Fibroblast of pulmonary artery (primary cell): ENCODE results near the gene SH2D6.
"Not testable (repeated sequence)": the region's sequence is repeated elsewhere in the genome, so short reads cannot be mapped to it uniquely, and the experiment has no call there.

Experiments
- DNase-seq: peaks from one replicate; pipeline ENCODE4 v3.0.0-alpha.2; 2010; ENCODE audit warnings: low read depth
- H3K4me3 ChIP-seq: replicated peaks from 2 replicates; pipeline ENCODE4 v1.5.1; 2011; ENCODE audit warnings: low read depth, mild to moderate bottlenecking, control low read depth, low read length, moderate library complexity
- TF ChIP-seq, protein P1 (sequence below): IDR thresholded peaks from 2 replicates; pipeline ENCODE4 v1.5.1; 2011; ENCODE audit warnings: mild to moderate bottlenecking, control low read depth, low read length, inconsistent platforms; ENCODE audit errors: missing control alignments

Gene SH2D6

DNA sequence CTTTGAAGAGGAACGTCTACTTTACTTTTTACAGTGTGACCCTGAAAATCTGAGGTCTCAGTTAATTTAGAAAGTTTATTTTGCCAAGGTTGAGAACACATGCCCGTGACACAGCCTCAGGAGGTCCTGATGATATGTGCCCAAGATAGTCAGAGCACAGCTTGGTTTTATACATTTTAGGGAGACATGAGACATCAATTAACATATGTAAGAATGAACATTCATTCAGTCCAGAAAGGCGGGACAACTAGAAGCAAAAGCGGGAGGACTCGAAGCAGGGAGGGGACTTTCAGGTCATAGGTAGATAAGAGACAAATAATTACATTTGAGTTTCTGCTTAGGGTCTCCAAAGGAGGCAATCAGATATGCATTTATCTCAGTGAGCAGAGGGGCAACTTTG, 40.3 kb upstream of the SH2D6 start:
- H3K4me3 ChIP-seq = no peak overlapping the region
- no peak for DNase-seq
- TF ChIP-seq, protein P1, sequence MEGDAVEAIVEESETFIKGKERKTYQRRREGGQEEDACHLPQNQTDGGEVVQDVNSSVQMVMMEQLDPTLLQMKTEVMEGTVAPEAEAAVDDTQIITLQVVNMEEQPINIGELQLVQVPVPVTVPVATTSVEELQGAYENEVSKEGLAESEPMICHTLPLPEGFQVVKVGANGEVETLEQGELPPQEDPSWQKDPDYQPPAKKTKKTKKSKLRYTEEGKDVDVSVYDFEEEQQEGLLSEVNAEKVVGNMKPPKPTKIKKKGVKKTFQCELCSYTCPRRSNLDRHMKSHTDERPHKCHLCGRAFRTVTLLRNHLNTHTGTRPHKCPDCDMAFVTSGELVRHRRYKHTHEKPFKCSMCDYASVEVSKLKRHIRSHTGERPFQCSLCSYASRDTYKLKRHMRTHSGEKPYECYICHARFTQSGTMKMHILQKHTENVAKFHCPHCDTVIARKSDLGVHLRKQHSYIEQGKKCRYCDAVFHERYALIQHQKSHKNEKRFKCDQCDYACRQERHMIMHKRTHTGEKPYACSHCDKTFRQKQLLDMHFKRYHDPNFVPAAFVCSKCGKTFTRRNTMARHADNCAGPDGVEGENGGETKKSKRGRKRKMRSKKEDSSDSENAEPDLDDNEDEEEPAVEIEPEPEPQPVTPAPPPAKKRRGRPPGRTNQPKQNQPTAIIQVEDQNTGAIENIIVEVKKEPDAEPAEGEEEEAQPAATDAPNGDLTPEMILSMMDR = no peak

DNA sequence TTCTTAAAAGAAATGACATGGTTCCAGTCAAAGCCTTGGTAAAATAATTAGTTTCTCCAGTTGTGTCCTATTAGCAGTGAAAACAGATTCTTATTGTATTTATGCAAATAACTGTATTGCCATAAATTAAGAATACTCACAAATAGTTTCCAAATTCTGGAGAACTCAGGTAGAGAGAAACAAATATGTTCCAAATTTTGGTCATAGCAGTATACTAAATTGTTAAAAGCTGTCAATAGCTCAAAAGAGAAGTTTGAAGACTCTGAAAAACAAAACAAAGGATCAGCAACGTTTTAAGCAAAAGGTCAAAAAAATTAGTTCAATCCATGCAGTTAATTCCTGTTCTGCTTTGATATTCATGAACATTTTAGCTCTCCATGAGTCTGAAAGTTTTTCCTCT, 38.5 kb upstream of the SH2D6 start:
- TF ChIP-seq, protein P1 = no peak
- H3K4me3 ChIP-seq = no peak overlapping the region
- DNase-seq = no peak

DNA sequence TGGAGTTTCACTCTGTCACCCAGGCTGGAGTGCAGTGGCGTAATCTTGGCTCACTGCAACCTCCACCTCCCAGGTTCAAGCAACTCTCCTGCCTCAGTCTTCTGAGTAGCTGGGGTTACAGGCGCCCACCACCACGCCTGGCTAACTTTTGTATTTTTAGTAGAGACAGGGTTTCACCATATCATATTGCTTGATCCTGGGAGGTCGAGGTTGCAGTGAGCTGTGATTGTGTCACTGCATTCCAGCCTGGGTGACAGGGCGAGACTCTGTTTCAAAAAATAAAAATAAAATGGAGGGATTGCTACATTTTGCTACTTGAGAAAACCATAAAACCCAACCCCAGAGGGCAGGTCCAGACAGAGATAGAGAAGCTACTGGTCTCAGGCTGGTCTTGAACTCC, 35.4 kb upstream of the SH2D6 start:
- not testable (repeated sequence) for H3K4me3 ChIP-seq, DNase-seq

DNA sequence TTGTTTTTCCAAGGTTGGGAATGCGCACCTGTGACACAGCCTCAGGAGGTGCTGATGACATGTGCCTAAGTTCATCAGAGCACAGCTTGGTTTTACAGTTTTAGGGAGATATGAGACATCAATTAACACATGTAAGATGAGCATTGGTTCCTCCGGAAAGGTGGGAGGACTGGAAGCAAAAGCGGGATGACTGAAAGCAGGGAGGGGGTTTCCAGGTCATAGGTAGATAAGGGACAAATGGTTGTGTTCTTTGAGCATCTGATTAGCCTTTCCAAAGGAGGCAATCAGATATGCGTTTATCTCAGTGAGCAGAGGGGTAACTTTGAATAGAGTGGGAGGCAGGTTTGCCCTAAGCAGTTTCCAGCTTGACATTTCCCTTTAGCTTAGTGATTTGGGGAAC, 34.7 kb upstream of the SH2D6 start:
- H3K4me3 ChIP-seq = no peak overlapping the region
- DNase-seq = no peak
- TF ChIP-seq, protein P1 = no peak

DNA sequence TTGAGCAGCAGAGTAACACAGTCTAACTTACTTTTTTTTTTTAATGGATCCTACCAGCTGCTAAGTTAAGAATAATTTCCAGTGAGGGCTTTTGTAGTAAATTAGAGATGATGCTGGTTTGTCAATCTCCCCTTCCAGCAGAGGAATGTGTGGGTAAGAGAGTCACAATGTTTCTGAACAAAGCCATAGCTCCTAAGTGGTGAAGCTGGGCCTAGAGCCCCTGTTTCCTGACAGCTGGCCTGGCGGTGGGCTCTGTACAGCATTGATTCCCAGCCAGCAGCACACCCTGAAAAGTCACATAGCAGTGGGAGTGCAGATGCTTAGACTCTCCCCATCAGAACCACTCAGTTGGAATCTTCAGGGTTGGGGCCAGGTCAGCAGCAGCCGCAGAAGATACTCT, 32.8 kb upstream of the SH2D6 start:
- no peak overlapping the region for H3K4me3 ChIP-seq
- TF ChIP-seq, protein P1 = no peak
- no peak for DNase-seq

DNA sequence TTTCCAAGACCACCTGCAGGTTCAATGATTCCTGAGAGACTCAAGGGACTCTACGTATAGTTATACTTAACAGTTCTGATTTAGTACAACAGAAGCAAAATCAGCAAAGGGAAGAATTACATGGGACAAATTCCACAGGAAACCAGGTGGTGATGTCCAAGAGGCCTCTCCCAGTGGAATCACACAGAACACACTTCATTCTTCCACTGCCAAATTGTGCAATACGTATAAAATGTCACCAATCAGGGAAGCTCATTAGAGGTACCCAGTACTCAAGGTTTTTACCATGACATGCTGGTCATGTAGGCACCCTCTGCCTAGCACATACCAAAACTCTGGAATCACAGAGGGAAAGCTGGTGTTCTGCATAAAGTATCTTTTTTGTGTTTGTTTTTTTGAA, 30.8 kb upstream of the SH2D6 start:
- TF ChIP-seq, protein P1 = no peak
- DNase-seq = no peak
- H3K4me3 ChIP-seq = no peak overlapping the region

DNA sequence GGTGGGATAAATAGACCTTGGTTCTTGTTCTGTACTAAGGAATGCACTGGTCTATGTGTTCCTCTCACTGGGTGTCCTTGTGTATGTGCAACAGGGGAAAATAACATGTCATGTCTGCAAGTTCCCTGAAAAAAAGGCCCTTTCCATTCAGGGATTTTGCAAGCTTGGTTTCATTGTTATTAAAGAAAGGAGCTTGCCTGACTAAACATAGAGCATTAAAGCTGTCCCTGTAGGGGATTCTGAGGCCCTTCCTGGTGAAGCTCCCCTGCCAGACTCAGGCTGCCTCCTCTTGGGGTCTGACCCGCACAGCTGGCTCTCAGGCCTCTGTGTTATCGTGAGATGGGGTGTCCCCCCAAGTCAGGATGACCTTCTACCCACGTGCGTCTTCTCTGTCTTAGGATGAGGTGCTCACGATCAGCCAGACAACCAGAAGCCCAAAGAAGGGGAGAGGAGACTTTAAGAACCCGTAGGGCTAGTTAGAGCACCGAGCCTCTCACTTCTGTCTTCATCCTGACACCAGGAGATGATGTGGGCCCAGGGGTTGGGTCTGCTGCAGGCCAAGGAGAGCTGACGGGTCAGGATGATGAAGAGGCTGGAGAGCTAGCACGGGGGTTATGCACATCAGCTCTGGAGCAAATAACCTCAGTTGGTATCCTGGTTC, 29.5 kb upstream of the SH2D6 start:
- TF ChIP-seq, protein P1 = no peak
- no peak overlapping the region for H3K4me3 ChIP-seq
- no peak for DNase-seq
